Vagina (tissue), 2 donors: ENCODE data around the gene PRPF19. TPM values are rescaled to one million over a fixed set of nuclear protein-coding genes. Genes with fewer than 3 reads are reported as not detected.

Source experiments
- DNase-seq, 2 donors: peaks; one replicate each; pipeline ENCODE4 v3.0.0-alpha.2; 2017; ENCODE audit errors: extremely low spot score in 2 of 2
- H3K27ac ChIP-seq: fragments of 200-600 bp; sonication (generic); one replicate; pipeline ENCODE4 v1.5.1; 2019
- H3K27me3 ChIP-seq: fragments of 200-600 bp; sonication (generic); one replicate; pipeline ENCODE4 v1.5.1; 2019
- H3K36me3 ChIP-seq, 2 donors: fragments of 200-600 bp; sonication (generic); one replicate each; pipeline ENCODE4 v1.5.1; 2017 to 2019
- H3K4me1 ChIP-seq: fragments of 200-600 bp; sonication (generic); one replicate; pipeline ENCODE4 v1.5.1; 2019
- H3K4me3 ChIP-seq, 2 donors: fragments of 200-600 bp; sonication (generic); 1 replicate in 1 of 2; 2 replicates in 1 of 2; pipeline ENCODE4 v1.5.1; 2016 to 2019
- H3K9me3 ChIP-seq: fragments of 200-600 bp; sonication (generic); one replicate; pipeline ENCODE4 v1.5.1; 2019
- CTCF ChIP-seq, 3 experiments: fragments of 450-650 bp in 2 of 3; fragments of 200-600 bp in 1 of 3; sonication (generic) in 1 of 3; IDR thresholded peaks; one replicate each; pipeline ENCODE4 v1.5.1; 2017 to 2019; ENCODE audit warnings: antibody characterized with exemption in 3 of 3, mild to moderate bottlenecking in 2 of 3, moderate library complexity in 2 of 3
- POLR2A ChIP-seq, 2 donors: fragments of 450-650 bp; IDR thresholded peaks; one replicate each; pipeline ENCODE4 v1.6.1; 2017; ENCODE audit warnings: antibody characterized with exemption in 2 of 2, mild to moderate bottlenecking in 2 of 2, moderate library complexity in 2 of 2
- POLR2AphosphoS5 ChIP-seq, 2 donors: sonication (generic); formaldehyde crosslinking; IDR thresholded peaks; one replicate each; pipeline ENCODE4 v1.9.0; 2017; ENCODE audit warnings: antibody characterized with exemption in 2 of 2, mild to moderate bottlenecking in 2 of 2, low read depth in 1 of 2; ENCODE audit not compliant: insufficient read depth in 1 of 2
- intact Hi-C: fragments of 100-400 bp; cut with DNase I; formaldehyde crosslinking; loops from one replicate; pipeline ENCODE4 v1.15.1; 2023
- total RNA-seq: library from RNA; depleted of rRNA; stranded (reverse); fragments of >200 nt; gene quantifications from one replicate; pipeline ENCODE4 v1.2.3, GENCODE V29; 2016

Gene PRPF19
- total RNA-seq, 1 donor from 2014 or later, result 54.0 TPM

- intact Hi-C loops, result no loop called here
- no peak for TF ChIP-seq CTCF (IDR thresholded peaks at IDR 0.05)
- TF ChIP-seq POLR2A (IDR thresholded peaks at IDR 0.05), result no peak
- Histone ChIP-seq H3K36me3 (peaks cover 0 to 34% of the 10 kb centered on the region in 2 donors), H3K4me3 (no peak overlapping the region), H3K9me3 (no peaks in the 10 kb centered on the region), H3K27ac (no peak overlapping the region), H3K27me3 (no peaks in the 10 kb centered on the region), H3K4me1 (no peaks in the 10 kb centered on the region)
- no peak for DNase-seq
Measured at GRCh38 chr11:60890696-60891095, 15.7 kb downstream of the PRPF19 start.

GRCh38 chr11:60889869-60890311, 16.5 kb downstream of the PRPF19 start:
- Histone ChIP-seq H3K4me1 (no peaks in the 10 kb centered on the region), H3K27ac (no peak overlapping the region), H3K9me3 (no peaks in the 10 kb centered on the region), H3K27me3 (no peaks in the 10 kb centered on the region), H3K36me3 (peaks cover 0 to 26% of the 10 kb centered on the region in 2 donors), H3K4me3 (no peak overlapping the region)
- no peak for TF ChIP-seq CTCF (IDR thresholded peaks at IDR 0.05)
- no peak for TF ChIP-seq POLR2AphosphoS5 (IDR thresholded peaks at IDR 0.05; ENCODE audit: insufficient read depth in 1 of 2, low read depth in 1 of 2)
- TF ChIP-seq POLR2A (IDR thresholded peaks at IDR 0.05), result no peak
- no peak for DNase-seq
- intact Hi-C loops, result no loop called here

GRCh38 chr11:60887556-60887955, 18.8 kb downstream of the PRPF19 start:
- Histone ChIP-seq H3K36me3 (peaks cover 0 to 3% of the 10 kb centered on the region in 2 donors), H3K4me3 (no peak overlapping the region), H3K27ac (no peak overlapping the region), H3K27me3 (no peaks in the 10 kb centered on the region), H3K9me3 (no peaks in the 10 kb centered on the region), H3K4me1 (no peaks in the 10 kb centered on the region)
- TF ChIP-seq POLR2AphosphoS5 (IDR thresholded peaks at IDR 0.05; ENCODE audit: insufficient read depth in 1 of 2, low read depth in 1 of 2) (no peak), POLR2A (IDR thresholded peaks at IDR 0.05) (no peak), CTCF (IDR thresholded peaks at IDR 0.05) (peak in 1 of 3 experiments; percentile 17)
- no peak for DNase-seq
- intact Hi-C loops, result no loop called here

- no peaks in the 10 kb centered on the region for H3K4me1 ChIP-seq
- H3K27ac ChIP-seq, result no peak overlapping the region
- H3K36me3 ChIP-seq, result peaks cover 0 to 15% of the 10 kb centered on the region in 2 donors
- no peak overlapping the region for H3K4me3 ChIP-seq
- no peaks in the 10 kb centered on the region for H3K27me3 ChIP-seq
- TF ChIP-seq POLR2AphosphoS5 (IDR thresholded peaks at IDR 0.05; ENCODE audit: insufficient read depth in 1 of 2, low read depth in 1 of 2) (no peak), POLR2A (IDR thresholded peaks at IDR 0.05) (no peak), CTCF (IDR thresholded peaks at IDR 0.05) (no peak)
- intact Hi-C loops, result no loop called here
- no peak for DNase-seq
- H3K9me3 ChIP-seq, result no peaks in the 10 kb centered on the region
Measured at GRCh38 chr11:60880643-60881282, 25.6 kb downstream of the PRPF19 start.

- no peak for TF ChIP-seq CTCF (IDR thresholded peaks at IDR 0.05)
- no peaks in the 10 kb centered on the region for H3K9me3 ChIP-seq
- intact Hi-C loops, result no loop called here
- no peaks in the 10 kb centered on the region for H3K4me1 ChIP-seq
- DNase-seq, result no peak
- peaks cover 0 to 15% of the 10 kb centered on the region in 2 donors for H3K36me3 ChIP-seq
- no peak overlapping the region for H3K4me3 ChIP-seq
- H3K27ac ChIP-seq, result no peak overlapping the region
- H3K27me3 ChIP-seq, result no peaks in the 10 kb centered on the region
Measured at GRCh38 chr11:60879971-60880588, 26.3 kb downstream of the PRPF19 start.
